HepG2 (cell line): ENCODE measurements around the gene ZBTB1. TPM values are rescaled to one million over a fixed set of nuclear protein-coding genes. Genes with fewer than 3 reads are reported as not detected.

Experiments used
- ATAC-seq: fragments of 200-7000 bp; cut with Tn5 transposase; 3 replicates; pipeline ENCODE4 v1.9.1; 2020; ENCODE audit warnings: mild to moderate bottlenecking, moderate library complexity
- BruUV-seq: library from RNA; stranded (reverse); fragments of 400-500 nt; replicated peaks from 2 replicates; lab custom pipeline; 2021; lab: Mats Ljungman, UMichigan
- CTCF ChIA-PET: fragments of 300-600 bp; formaldehyde crosslinking; extraction: SDS; loops from one replicate; lab custom pipeline; 2021; ENCODE audit warnings: low total read pairs, inconsistent platforms, low intra/inter-chr PET ratio; lab: Yijun Ruan, JAX
- POLR2A ChIA-PET: fragments of 350-600 bp; sonication (Branson Sonifier 250); formaldehyde crosslinking; loops from one replicate; lab custom pipeline; 2020; ENCODE audit warnings: antibody characterized with exemption, inconsistent platforms; lab: Yijun Ruan, JAX
- DNase-seq: peaks from one replicate; pipeline ENCODE4 v3.0.0-alpha.2; 2015; ENCODE audit warnings: low spot score
- FAIRE-seq: peaks from 3 replicates; lab custom pipeline; 2011; peaks lifted over from hg19 to GRCh38; lab: Jason Lieb, UNC
- H2AFZ ChIP-seq: one replicate; pipeline ENCODE4 v1.6.1; 2011; ENCODE audit warnings: low read length, inconsistent platforms
- H3K27ac ChIP-seq: fragments of 300-600 bp; 3 replicates; pipeline ENCODE4 v1.8.0; 2011; ENCODE audit warnings: mixed run types, mild to moderate bottlenecking, mixed read lengths, low read length, inconsistent platforms; ENCODE audit not compliant: insufficient read depth; ENCODE audit errors: extremely low read length
- H3K27me3 ChIP-seq, 2 experiments: fragments of 200-600 bp in 1 of 2; 2 replicates in 1 of 2; 3 replicates in 1 of 2; pipeline versions ENCODE4 v1.6.0 to v1.8.0; 2011; ENCODE audit warnings: low read length in 2 of 2, mild to moderate bottlenecking in 2 of 2, moderate library complexity in 2 of 2, inconsistent platforms in 1 of 2; ENCODE audit not compliant: insufficient read depth in 2 of 2, control insufficient read depth in 1 of 2
- H3K36me3 ChIP-seq, 2 experiments: fragments of 200-600 bp in 1 of 2; replicated peaks in 1 of 2; 2 replicates in 1 of 2; 3 replicates in 1 of 2; pipeline versions ENCODE4 v1.5.1 to v1.8.0; 2011; ENCODE audit warnings: low read length in 2 of 2, inconsistent platforms in 1 of 2; ENCODE audit not compliant: insufficient read depth in 2 of 2, control insufficient read depth in 1 of 2
- H3K4me1 ChIP-seq: 2 replicates; pipeline ENCODE4 v1.5.1; 2012; ENCODE audit warnings: low read length, inconsistent platforms; ENCODE audit not compliant: insufficient read depth
- H3K4me2 ChIP-seq: 2 replicates; pipeline ENCODE4 v1.6.0; 2011; ENCODE audit warnings: low read depth, low read length, inconsistent platforms
- H3K4me3 ChIP-seq, 3 experiments: fragments of 200-600 bp in 1 of 3; sonication (generic), shearing (Covaris generic) in 1 of 3; replicated peaks in 1 of 3; 2 replicates each; pipeline ENCODE4 v1.5.1; 2011 to 2016; ENCODE audit warnings: low read length in 3 of 3, inconsistent platforms in 2 of 3, low read depth in 2 of 3, mild to moderate bottlenecking in 2 of 3, control low read depth in 1 of 3, mixed read lengths in 1 of 3; ENCODE audit not compliant: insufficient read depth in 1 of 3
- H3K79me2 ChIP-seq: one replicate; pipeline ENCODE4 v1.6.1; 2011; ENCODE audit warnings: low read length, inconsistent platforms; ENCODE audit not compliant: insufficient read depth
- H3K9ac ChIP-seq: 2 replicates; pipeline ENCODE4 v1.6.0; 2011; ENCODE audit warnings: mild to moderate bottlenecking, low read depth, low read length, inconsistent platforms; ENCODE audit not compliant: insufficient read depth
- H3K9me3 ChIP-seq: 2 replicates; pipeline ENCODE4 v1.5.1; 2012; ENCODE audit warnings: mild to moderate bottlenecking, low read length
- H4K20me1 ChIP-seq: 2 replicates; pipeline ENCODE4 v1.6.0; 2011; ENCODE audit warnings: inconsistent platforms, mild to moderate bottlenecking, low read length, moderate library complexity; ENCODE audit not compliant: insufficient read depth
- AFF4 ChIP-seq: sonication (generic); formaldehyde crosslinking; IDR thresholded peaks from 2 replicates; pipeline ENCODE4 v1.4.0; 2020; ENCODE audit warnings: missing genetic modification reagents
- ELF3 ChIP-seq: IDR thresholded peaks from 2 replicates; pipeline ENCODE4 v1.6.1; 2016; ENCODE audit warnings: missing genetic modification reagents, missing compliant biosample characterization
- ZNF235 ChIP-seq: sonication (generic); formaldehyde crosslinking; IDR thresholded peaks from 2 replicates; pipeline ENCODE4 v1.8.1; 2023; ENCODE audit warnings: mild to moderate bottlenecking, missing genetic modification reagents, borderline replicate concordance
- ZNF740 ChIP-seq: sonication (generic); formaldehyde crosslinking; IDR thresholded peaks from 2 replicates; pipeline ENCODE4 v1.4.0; 2020; ENCODE audit warnings: missing genetic modification reagents
- ZZZ3 ChIP-seq: sonication (generic); formaldehyde crosslinking; IDR thresholded peaks from 2 replicates; pipeline ENCODE4 v1.4.0; 2020; ENCODE audit warnings: missing genetic modification reagents, mild to moderate bottlenecking, borderline replicate concordance
- WGBS: methylation state at CpG from one replicate; pipeline ENCODE4 v1.1.6; 2017; ENCODE audit warnings: low lambda C conversion rate; 5-methylcytosine and 5-hydroxymethylcytosine counted together
- in situ Hi-C: cut with HindIII; loops from 2 replicates; pipeline ENCODE4 v1.10.0; 2017; ENCODE audit warnings: low pct_unique_long_range_greater_than_20kb; ENCODE audit not compliant: extremely low pct_ligation_motif_present
- intact Hi-C: fragments of 100-400 bp; cut with micrococcal nuclease; formaldehyde crosslinking; loops from one replicate; pipeline ENCODE4 v1.10.0; 2022; ENCODE audit not compliant: unreplicated experiment
- polyA plus RNA-seq, 8 experiments: library from polyadenylated mRNA; depleted of rRNA in 3 of 8; stranded (reverse) in 7 of 8; unstranded in 1 of 8; fragments of >200 nt; fragmentation: Illumina TruSeq in 4 of 8; extraction: Trizol in 4 of 8; gene quantifications; 2 replicates each; pipeline versions ENCODE4 v1.2.1 to v1.2.3, GENCODE V29; 2011 to 2016; ENCODE audit warnings: low read depth in 4 of 8, missing spikeins in 1 of 8, mixed read lengths in 1 of 8; ENCODE audit not compliant: insufficient read depth in 1 of 8
- total RNA-seq, 5 experiments: library from RNA; depleted of rRNA; stranded (reverse); fragments of >200 nt; fragmentation: Illumina TruSeq; extraction: Trizol; gene quantifications; 2 replicates each; pipeline ENCODE4 v1.2.3, GENCODE V29; 2016; ENCODE audit warnings: low read depth in 1 of 5

The ZBTB1 gene
- total and polyA plus RNA-seq, 2 of the 13 experiments (the other 11 are each of a cell fraction or from before 2014, with no cell fraction given): 18.8 to 22.6 TPM

- ChIA-PET CTCF (no interaction called here), POLR2A (no interaction called here)
- H3K27me3 ChIP-seq: no peaks in the 10 kb centered on the region
- H3K4me1 ChIP-seq: peaks cover 28% of the 10 kb centered on the region
- no peak overlapping the region for H2AFZ ChIP-seq
- no peak overlapping the region for H3K4me2 ChIP-seq
- H3K4me3 ChIP-seq: no peak overlapping the region
- H3K9me3 ChIP-seq: no peaks in the 10 kb centered on the region
- no peaks in the 10 kb centered on the region for H3K79me2 ChIP-seq
- in situ Hi-C loops: no loop called here
- no peak overlapping the region for H3K9ac ChIP-seq
- intact Hi-C loops: no loop called here
- H3K27ac ChIP-seq: no peak overlapping the region
- DNase-seq (no peak), ATAC-seq (no peak), FAIRE-seq (no peak)
- H4K20me1 ChIP-seq: no peaks in the 10 kb centered on the region
- no TSS peak for BruUV-seq
- TF ChIP-seq AFF4 (no peak), ZNF235 (no peak), ZZZ3 (CRISPR knock-in tag) (no peak), ZNF740 (CRISPR knock-in tag) (no peak), ELF3 (CRISPR knock-in tag) (no peak)
- H3K36me3 ChIP-seq: no peaks in the 10 kb centered on the region
- 92% methylated on average over 3 of the region's 3 CpGs for WGBS
Observed at GRCh38 chr14:64467101-64467500, 37.5 kb upstream of the ZBTB1 start.
